HL-60 (cell line): Measurements from ENCODE around the gene STAMBP.

Experiments
- DNase-seq, 2 experiments: peaks; one replicate each; pipeline ENCODE4 v3.0.0-alpha.2; 2010 to 2020; ENCODE audit warnings: low read depth in 1 of 2, low spot score in 1 of 2
- H3K27ac ChIP-seq: fragments of 250-450 bp; sonication (Bioruptor Pico); replicated peaks from 2 replicates; pipeline ENCODE4 v1.5.1; 2020; ENCODE audit warnings: mild to moderate bottlenecking, moderate library complexity
- H3K27me3 ChIP-seq: fragments of 250-450 bp; sonication (Bioruptor Pico); 2 replicates; pipeline ENCODE4 v1.5.1; 2021; ENCODE audit warnings: mild to moderate bottlenecking, moderate library complexity; ENCODE audit not compliant: insufficient read depth, poor library complexity, severe bottlenecking
- H3K4me3 ChIP-seq: replicated peaks from 2 replicates; pipeline ENCODE4 v1.5.1; 2011; ENCODE audit warnings: mild to moderate bottlenecking, control low read depth, low read length; ENCODE audit not compliant: insufficient read depth
- CTCF ChIP-seq: IDR thresholded peaks from one replicate; pipeline ENCODE4 v1.5.1; 2011; ENCODE audit warnings: low read length, control low read depth, inconsistent platforms; ENCODE audit not compliant: insufficient read depth
- GABPA ChIP-seq: IDR thresholded peaks from 2 replicates; pipeline ENCODE4 v1.6.1; 2012; ENCODE audit warnings: low read depth
- POLR2AphosphoS5 ChIP-seq: IDR thresholded peaks from 2 replicates; pipeline ENCODE4 v1.6.1; 2012; ENCODE audit warnings: low read depth
- SPI1 ChIP-seq: IDR thresholded peaks from 2 replicates; pipeline ENCODE4 v1.6.1; 2012; ENCODE audit warnings: low read depth, mild to moderate bottlenecking, borderline replicate concordance
- TF ChIP-seq, protein P1 (sequence below): IDR thresholded peaks from 2 replicates; pipeline ENCODE4 v1.6.1; 2012; ENCODE audit warnings: low read depth; ENCODE audit not compliant: insufficient replicate concordance

Gene STAMBP

DNA sequence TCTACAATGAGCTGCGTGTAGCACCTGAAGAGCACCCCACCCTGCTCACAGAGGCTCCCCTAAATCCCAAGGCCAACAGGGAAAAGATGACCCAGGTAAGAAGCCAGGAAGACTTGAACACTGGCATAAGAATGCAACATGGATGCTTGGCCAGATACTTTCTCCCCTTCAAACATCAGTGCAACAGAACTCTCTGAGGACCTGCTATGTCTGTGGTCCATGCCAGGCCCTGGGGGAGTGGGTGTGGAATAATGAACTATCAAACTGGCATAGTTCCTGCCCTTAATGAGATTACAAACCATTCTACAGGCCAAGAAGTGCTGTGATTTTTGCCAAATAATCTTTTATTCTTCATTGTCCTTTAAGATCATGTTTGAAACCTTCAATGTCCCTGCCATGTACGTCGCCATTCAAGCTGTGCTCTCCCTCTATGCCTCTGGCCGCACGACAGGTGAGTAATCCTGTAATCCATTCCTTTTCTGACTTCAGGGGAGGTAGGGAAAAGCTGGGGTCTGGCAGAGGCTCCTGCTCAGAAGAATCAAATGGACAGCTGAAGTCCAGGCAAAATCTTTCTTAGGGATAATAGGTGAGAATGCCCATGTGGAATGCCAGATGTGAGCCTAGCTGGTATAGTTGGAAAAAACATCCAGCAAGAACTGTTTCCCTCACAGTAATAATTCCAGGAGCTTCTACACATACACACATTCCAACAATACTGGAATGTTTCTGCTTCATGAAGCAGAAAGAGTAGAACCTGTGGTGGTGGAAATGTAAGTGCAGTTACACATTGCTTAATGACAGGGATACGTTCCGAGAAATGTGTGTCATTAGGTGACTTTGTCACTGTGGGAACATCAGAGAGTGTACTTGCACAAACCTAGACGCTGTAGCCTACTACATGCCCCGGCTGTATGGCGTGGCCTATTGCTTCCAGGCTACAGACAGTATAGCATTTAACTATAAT lies 80.2 kb downstream of the STAMBP start:
- Histone ChIP-seq H3K4me3 (no peak overlapping the region), H3K27ac (no peak overlapping the region), H3K27me3 (no peaks in the 10 kb centered on the region)
- DNase-seq, result no peak
- TF ChIP-seq SPI1 (no peak), CTCF (no peak), POLR2AphosphoS5 (no peak), GABPA (no peak)
- TF ChIP-seq, protein P1, sequence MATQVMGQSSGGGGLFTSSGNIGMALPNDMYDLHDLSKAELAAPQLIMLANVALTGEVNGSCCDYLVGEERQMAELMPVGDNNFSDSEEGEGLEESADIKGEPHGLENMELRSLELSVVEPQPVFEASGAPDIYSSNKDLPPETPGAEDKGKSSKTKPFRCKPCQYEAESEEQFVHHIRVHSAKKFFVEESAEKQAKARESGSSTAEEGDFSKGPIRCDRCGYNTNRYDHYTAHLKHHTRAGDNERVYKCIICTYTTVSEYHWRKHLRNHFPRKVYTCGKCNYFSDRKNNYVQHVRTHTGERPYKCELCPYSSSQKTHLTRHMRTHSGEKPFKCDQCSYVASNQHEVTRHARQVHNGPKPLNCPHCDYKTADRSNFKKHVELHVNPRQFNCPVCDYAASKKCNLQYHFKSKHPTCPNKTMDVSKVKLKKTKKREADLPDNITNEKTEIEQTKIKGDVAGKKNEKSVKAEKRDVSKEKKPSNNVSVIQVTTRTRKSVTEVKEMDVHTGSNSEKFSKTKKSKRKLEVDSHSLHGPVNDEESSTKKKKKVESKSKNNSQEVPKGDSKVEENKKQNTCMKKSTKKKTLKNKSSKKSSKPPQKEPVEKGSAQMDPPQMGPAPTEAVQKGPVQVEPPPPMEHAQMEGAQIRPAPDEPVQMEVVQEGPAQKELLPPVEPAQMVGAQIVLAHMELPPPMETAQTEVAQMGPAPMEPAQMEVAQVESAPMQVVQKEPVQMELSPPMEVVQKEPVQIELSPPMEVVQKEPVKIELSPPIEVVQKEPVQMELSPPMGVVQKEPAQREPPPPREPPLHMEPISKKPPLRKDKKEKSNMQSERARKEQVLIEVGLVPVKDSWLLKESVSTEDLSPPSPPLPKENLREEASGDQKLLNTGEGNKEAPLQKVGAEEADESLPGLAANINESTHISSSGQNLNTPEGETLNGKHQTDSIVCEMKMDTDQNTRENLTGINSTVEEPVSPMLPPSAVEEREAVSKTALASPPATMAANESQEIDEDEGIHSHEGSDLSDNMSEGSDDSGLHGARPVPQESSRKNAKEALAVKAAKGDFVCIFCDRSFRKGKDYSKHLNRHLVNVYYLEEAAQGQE, result no peak

DNA sequence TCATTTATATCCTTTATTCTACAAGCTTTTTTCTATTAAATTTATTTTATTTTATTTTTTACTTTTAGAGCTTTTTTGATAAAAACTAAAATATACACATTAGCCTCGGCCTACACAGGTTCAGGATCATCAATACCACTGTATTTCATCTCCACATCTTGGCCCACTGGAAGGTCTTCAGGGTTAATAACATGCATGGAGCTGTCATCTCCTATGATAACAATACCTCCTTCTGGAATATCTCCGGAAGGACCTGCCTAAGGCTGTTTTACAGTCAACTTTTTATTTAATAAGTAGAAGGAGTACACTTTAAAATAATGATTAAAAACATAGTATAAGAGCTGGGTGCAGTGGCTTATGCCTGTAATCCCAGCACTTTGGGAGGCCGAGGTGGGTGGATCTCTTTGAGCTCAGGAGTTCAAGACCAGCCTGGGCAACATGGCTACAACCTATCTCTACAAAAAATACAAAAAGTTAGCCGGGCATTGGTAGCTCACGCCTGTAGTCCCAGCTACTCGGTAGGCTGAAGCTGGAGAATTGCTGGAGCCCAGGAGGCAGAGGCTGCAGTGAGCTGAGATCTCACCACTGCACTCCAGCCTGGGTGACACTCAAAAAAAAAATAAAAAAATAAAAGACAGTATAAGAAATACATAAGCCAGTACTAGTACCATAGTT lies 82.2 kb downstream of the STAMBP start:
- Histone ChIP-seq H3K27ac (no peak overlapping the region), H3K4me3 (no peak overlapping the region), H3K27me3 (no peaks in the 10 kb centered on the region)
- TF ChIP-seq GABPA, result no peak
- no peak for TF ChIP-seq CTCF
- DNase-seq, result no peak

- Histone ChIP-seq H3K27ac (no peak overlapping the region), H3K4me3 (no peak overlapping the region), H3K27me3 (no peaks in the 10 kb centered on the region)
- no peak for TF ChIP-seq SPI1
- TF ChIP-seq CTCF, result no peak
- TF ChIP-seq POLR2AphosphoS5, result no peak
- TF ChIP-seq GABPA, result no peak
- TF ChIP-seq, protein P1, result no peak
- no peak for DNase-seq
Measured at GRCh38 chr2:73911548-73912208, 82.9 kb downstream of the STAMBP start.
